ENCODE results near the gene P2RY12.
A peak's percentile ranks its signal among the peaks of the same experiment; 100 is the strongest.

P2RY12 gene

DNA sequence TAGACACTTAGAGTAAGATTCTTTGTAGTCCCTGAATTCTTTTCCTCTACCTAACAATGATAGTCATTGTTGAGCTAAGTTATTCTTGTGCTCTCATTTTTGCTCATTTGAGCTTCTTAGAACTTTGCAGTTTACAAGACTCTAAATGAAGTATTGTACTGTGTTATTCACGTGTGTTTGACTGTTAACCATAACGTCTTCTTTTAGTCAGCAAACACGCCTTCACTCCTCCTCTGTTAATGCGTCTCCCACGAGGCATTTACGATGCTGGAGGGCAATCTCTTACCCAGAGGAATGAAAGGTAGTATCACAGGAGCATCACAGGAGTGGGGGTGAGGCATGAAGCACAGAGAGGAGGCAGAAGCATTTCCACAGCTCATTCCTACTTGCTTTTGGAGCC, 91.4 kb downstream of the P2RY12 start:
- DNase-seq (ENCODE audit: low spot score in 2 of 2): no peak
- Mint-ChIP-seq H3K36me3 (no peaks in the 10 kb centered on the region), H3K4me1 (peaks cover 4% of the 10 kb centered on the region), H3K4me3 (no peak overlapping the region), H3K9me3 (no peaks in the 10 kb centered on the region), H3K27ac (no peak overlapping the region)
- ATAC-seq: peak; percentile 81

DNA sequence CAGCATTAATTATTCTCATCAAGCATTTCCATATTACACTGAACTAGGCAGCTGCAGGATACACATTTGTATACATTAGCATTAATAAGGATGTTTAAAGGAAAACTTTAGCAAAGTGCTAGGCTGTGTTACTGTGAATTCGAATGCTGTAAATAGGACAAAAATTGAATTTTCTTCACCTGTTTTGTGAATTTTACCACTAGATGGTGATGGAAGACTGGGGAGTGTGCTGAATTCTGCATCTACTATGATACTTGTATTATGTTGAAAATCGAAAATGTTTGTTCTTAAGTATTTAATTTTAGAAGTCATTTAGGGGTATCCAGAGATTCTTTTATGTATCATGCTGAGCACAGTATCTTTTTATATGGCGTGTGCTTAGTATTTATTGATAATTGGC, 93.9 kb downstream of the P2RY12 start:
- no peak for DNase-seq (ENCODE audit: low spot score in 2 of 2)
- H3K4me3 Mint-ChIP-seq: no peak overlapping the region
- no peaks in the 10 kb centered on the region for H3K9me3 Mint-ChIP-seq
- no peak for ATAC-seq
- no peak overlapping the region for H3K27ac Mint-ChIP-seq
- H3K36me3 Mint-ChIP-seq: no peaks in the 10 kb centered on the region
- peaks cover 4% of the 10 kb centered on the region for H3K4me1 Mint-ChIP-seq

- H3K36me3 Mint-ChIP-seq: no peaks in the 10 kb centered on the region
- no peaks in the 10 kb centered on the region for H3K9me3 Mint-ChIP-seq
- peaks cover 4% of the 10 kb centered on the region for H3K4me1 Mint-ChIP-seq
- no peak overlapping the region for H3K4me3 Mint-ChIP-seq
- H3K27ac Mint-ChIP-seq: no peak overlapping the region
- no peak for ATAC-seq
- DNase-seq (ENCODE audit: low spot score in 2 of 2): no peak
Measured at GRCh38 chr3:151289445-151289844, 95.1 kb downstream of the P2RY12 start.
